IMR-90 (cell line): ENCODE measurements around the gene RAI1. TPM values are rescaled to one million over a fixed set of nuclear protein-coding genes. Genes with fewer than 3 reads are reported as not detected.

ENCODE experiments used
- ATAC-seq: fragments of 200-7000 bp; cut with Tn5 transposase; 2 replicates; pipeline ENCODE4 v1.9.1; 2020; ENCODE audit warnings: low read depth, mild to moderate bottlenecking, moderate library complexity
- BruUV-seq: library from RNA; stranded (reverse); fragments of 400-500 nt; replicated peaks from 2 replicates; lab custom pipeline; 2021; lab: Mats Ljungman, UMichigan
- CTCF ChIA-PET: fragments of 300-600 bp; formaldehyde crosslinking; extraction: SDS; loops from one replicate; lab custom pipeline; 2021; ENCODE audit warnings: antibody characterized with exemption; lab: Yijun Ruan, JAX
- POLR2A ChIA-PET: fragments of 300-600 bp; sonication (Branson Sonifier 250); formaldehyde crosslinking; loops from one replicate; lab custom pipeline; 2022; ENCODE audit warnings: antibody characterized with exemption; ENCODE audit not compliant: unreplicated experiment; lab: Charles Lee
- DNase-seq: peaks from one replicate; pipeline ENCODE4 v3.0.0; 2013
- H2AFZ ChIP-seq: replicated peaks from 2 replicates; pipeline ENCODE3; 2013; ENCODE audit warnings: low read length, mild to moderate bottlenecking; ENCODE audit not compliant: poor library complexity
- H2AK5ac ChIP-seq: 2 replicates; pipeline ENCODE4 v1.6.1; 2013; ENCODE audit warnings: low read depth, low read length, inconsistent platforms
- H2AK9ac ChIP-seq: replicated peaks from 2 replicates; pipeline ENCODE3; 2013; ENCODE audit warnings: mild to moderate bottlenecking, low read depth, low read length, moderate library complexity; ENCODE audit not compliant: poor library complexity
- H2BK120ac ChIP-seq: 2 replicates; pipeline ENCODE4 v1.6.1; 2013; ENCODE audit warnings: low read depth, low read length, inconsistent platforms
- H2BK15ac ChIP-seq: 3 replicates; pipeline ENCODE4 v1.6.1; 2013; ENCODE audit warnings: low read depth, low read length, inconsistent platforms
- H2BK20ac ChIP-seq: 2 replicates; pipeline ENCODE4 v1.6.1; 2013; ENCODE audit warnings: low read depth, mild to moderate bottlenecking, inconsistent platforms, low read length, moderate library complexity
- H2BK5ac ChIP-seq: 2 replicates; pipeline ENCODE4 v1.6.1; 2013; ENCODE audit warnings: mild to moderate bottlenecking, low read depth, low read length, inconsistent platforms; ENCODE audit not compliant: poor library complexity, severe bottlenecking
- H3K14ac ChIP-seq: replicated peaks from 2 replicates; pipeline ENCODE4 v1.6.1; 2013; ENCODE audit warnings: low read depth, low read length, inconsistent platforms
- H3K18ac ChIP-seq: 2 replicates; pipeline ENCODE4 v1.6.1; 2013; ENCODE audit warnings: low read depth, low read length, control low read depth
- H3K23ac ChIP-seq: 2 replicates; pipeline ENCODE4 v1.6.1; 2013; ENCODE audit warnings: low read depth, low read length, inconsistent platforms
- H3K27ac ChIP-seq: 2 replicates; pipeline ENCODE4 v1.5.1; 2013; ENCODE audit warnings: mild to moderate bottlenecking, control low read depth, low read length; ENCODE audit not compliant: insufficient read depth
- H3K27me3 ChIP-seq: 2 replicates; pipeline ENCODE4 v1.6.1; 2013; ENCODE audit warnings: low read length; ENCODE audit not compliant: control insufficient read depth, insufficient read depth
- H3K36me3 ChIP-seq: 2 replicates; pipeline ENCODE4 v1.6.1; 2013; ENCODE audit warnings: low read length, mixed read lengths; ENCODE audit not compliant: control insufficient read depth, insufficient read depth
- H3K4ac ChIP-seq: 2 replicates; pipeline ENCODE4 v1.6.1; 2013; ENCODE audit warnings: low read depth, low read length, inconsistent platforms
- H3K4me1 ChIP-seq: 2 replicates; pipeline ENCODE4 v1.6.1; 2013; ENCODE audit warnings: low read length, mixed read lengths; ENCODE audit not compliant: control insufficient read depth, insufficient read depth
- H3K4me2 ChIP-seq: 2 replicates; pipeline ENCODE4 v1.6.1; 2013; ENCODE audit warnings: low read depth, mild to moderate bottlenecking, control low read depth, low read length, moderate library complexity
- H3K4me3 ChIP-seq: 2 replicates; pipeline ENCODE4 v1.5.1; 2013; ENCODE audit warnings: low read depth, mild to moderate bottlenecking, control low read depth, low read length, moderate library complexity; ENCODE audit not compliant: insufficient read depth
- H3K56ac ChIP-seq: 2 replicates; pipeline ENCODE4 v1.6.1; 2013; ENCODE audit warnings: low read length, inconsistent platforms; ENCODE audit not compliant: insufficient read depth; ENCODE audit errors: extremely low read depth
- H3K79me1 ChIP-seq, 2 experiments: 2 replicates each; pipeline ENCODE4 v1.6.1; 2013; ENCODE audit warnings: low read length in 2 of 2, inconsistent platforms in 1 of 2, low read depth in 1 of 2
- H3K9ac ChIP-seq: 2 replicates; pipeline ENCODE4 v1.6.1; 2013; ENCODE audit warnings: low read depth, low read length, control low read depth
- H3K9me1 ChIP-seq: 2 replicates; pipeline ENCODE4 v1.6.1; 2013; ENCODE audit warnings: low read length, inconsistent platforms; ENCODE audit not compliant: insufficient read depth
- H3K9me3 ChIP-seq: 2 replicates; pipeline ENCODE4 v1.6.1; 2013; ENCODE audit warnings: low read length; ENCODE audit not compliant: control insufficient read depth, insufficient read depth
- H4K20me1 ChIP-seq: 2 replicates; pipeline ENCODE4 v1.6.1; 2013; ENCODE audit warnings: low read length, inconsistent platforms; ENCODE audit not compliant: insufficient read depth
- H4K5ac ChIP-seq: 2 replicates; pipeline ENCODE4 v1.6.1; 2013; ENCODE audit warnings: mild to moderate bottlenecking, low read depth, low read length, control low read depth
- H4K8ac ChIP-seq, 2 experiments: 2 replicates each; pipeline ENCODE4 v1.6.1; 2013; ENCODE audit warnings: low read depth in 2 of 2, low read length in 2 of 2, control low read depth in 1 of 2, inconsistent platforms in 1 of 2
- H4K91ac ChIP-seq: 2 replicates; pipeline ENCODE4 v1.6.1; 2013; ENCODE audit warnings: low read depth, low read length, inconsistent platforms; ENCODE audit not compliant: insufficient read depth
- BHLHE40 ChIP-seq: fragments of 150-350 bp; IDR thresholded peaks from 2 replicates; pipeline ENCODE4 v1.6.1; 2016; ENCODE audit warnings: mild to moderate bottlenecking, low read depth, low read length
- CEBPB ChIP-seq: IDR thresholded peaks from 2 replicates; pipeline ENCODE4 v1.6.1; 2012; ENCODE audit warnings: low read depth, low read length, improper control_type of control experiment
- CHD1 ChIP-seq: IDR thresholded peaks from 2 replicates; pipeline ENCODE4 v1.6.1; 2012; ENCODE audit warnings: low read depth, low read length, improper control_type of control experiment
- FOS ChIP-seq: fragments of 150-350 bp; IDR thresholded peaks from 2 replicates; pipeline ENCODE4 v1.6.1; 2016; ENCODE audit warnings: low read depth, low read length
- MAFK ChIP-seq: IDR thresholded peaks from 2 replicates; pipeline ENCODE4 v1.6.1; 2012; ENCODE audit warnings: low read depth, low read length, improper control_type of control experiment
- MAZ ChIP-seq: IDR thresholded peaks from 2 replicates; pipeline ENCODE4 v1.6.1; 2012; ENCODE audit warnings: low read depth, mild to moderate bottlenecking, low read length, improper control_type of control experiment, moderate library complexity, borderline replicate concordance
- MXI1 ChIP-seq: IDR thresholded peaks from 2 replicates; pipeline ENCODE4 v1.6.1; 2012; ENCODE audit warnings: low read depth, mild to moderate bottlenecking, low read length, moderate library complexity, borderline replicate concordance
- NFE2L2 ChIP-seq: fragments of 150-350 bp; IDR thresholded peaks from 2 replicates; pipeline ENCODE4 v1.6.1; 2016; ENCODE audit warnings: low read depth, mild to moderate bottlenecking, low read length
- POLR2A ChIP-seq: IDR thresholded peaks from 2 replicates; pipeline ENCODE4 v1.6.1; 2012; ENCODE audit warnings: mild to moderate bottlenecking, low read depth, low read length
- RAD21 ChIP-seq: IDR thresholded peaks from 2 replicates; pipeline ENCODE4 v1.6.1; 2012; ENCODE audit warnings: low read length, improper control_type of control experiment
- RCOR1 ChIP-seq: IDR thresholded peaks from 2 replicates; pipeline ENCODE4 v1.6.1; 2012; ENCODE audit warnings: mild to moderate bottlenecking, low read length, improper control_type of control experiment; ENCODE audit not compliant: insufficient replicate concordance
- RFX5 ChIP-seq: IDR thresholded peaks from 2 replicates; pipeline ENCODE4 v1.8.0; 2012; ENCODE audit warnings: low read depth, mild to moderate bottlenecking, low read length, moderate library complexity
- SMC3 ChIP-seq: fragments of 150-350 bp; IDR thresholded peaks from 2 replicates; pipeline ENCODE4 v1.6.1; 2016; ENCODE audit warnings: low read depth, mild to moderate bottlenecking, antibody characterized with exemption, low read length, moderate library complexity
- WGBS, 2 experiments: methylation state at CpG; one replicate each; pipeline versions ENCODE4 v1.1.5 to v1.1.7; 2013; ENCODE audit warnings: missing lambda C conversion rate in 2 of 2; ENCODE audit not compliant: insufficient read length in 1 of 2; ENCODE audit errors: extremely low coverage in 2 of 2; 5-methylcytosine and 5-hydroxymethylcytosine counted together
- dilution Hi-C: fragments of 300-500 bp; cut with HindIII; formaldehyde crosslinking; loops from one replicate; pipeline ENCODE4 v1.14.3; 2018; ENCODE audit warnings: low sequenced_read_pairs; ENCODE audit not compliant: unreplicated experiment
- in situ Hi-C: fragments of 300-500 bp; cut with MboI; formaldehyde crosslinking; loops from 3 replicates; pipeline ENCODE4 v1.14.3; 2019; ENCODE audit warnings: low sequenced_read_pairs, inconsistent platforms, mixed read lengths
- intact Hi-C: fragments of 100-400 bp; cut with micrococcal nuclease; formaldehyde crosslinking; loops from 2 replicates; pipeline ENCODE4 v1.10.0; 2022
- polyA plus RNA-seq, 3 experiments: library from polyadenylated mRNA; depleted of rRNA; stranded (reverse); fragments of >200 nt; gene quantifications; 2 replicates each; pipeline ENCODE4 v1.2.3, GENCODE V29; 2012; ENCODE audit warnings: low replicate concordance in 1 of 3
- total RNA-seq: library from RNA; depleted of rRNA; stranded (reverse); fragments of >200 nt; gene quantifications from 2 replicates; pipeline ENCODE4 v1.2.3, GENCODE V29; 2012
- TF ChIP-seq, protein P1 (sequence below): fragments of 150-350 bp; IDR thresholded peaks from 2 replicates; pipeline ENCODE4 v1.6.1; 2016; ENCODE audit warnings: low read depth, mild to moderate bottlenecking, low read length, moderate library complexity, borderline replicate concordance
- TF ChIP-seq, protein P2 (sequence below): fragments of 150-350 bp; IDR thresholded peaks from 2 replicates; pipeline ENCODE4 v1.6.1; 2017; ENCODE audit warnings: mild to moderate bottlenecking, antibody characterized with exemption, low read length, low read depth
- TF ChIP-seq, protein P3 (sequence below): conservative IDR thresholded peaks from 2 replicates; pipeline ENCODE4 v1.5.1; 2012; ENCODE audit warnings: mild to moderate bottlenecking, low read depth, low read length, improper control_type of control experiment

Gene RAI1
- total and polyA plus RNA-seq, 2 of the 4 experiments (the other 2 are of a cell fraction): 1.8 to 10.5 TPM

DNA sequence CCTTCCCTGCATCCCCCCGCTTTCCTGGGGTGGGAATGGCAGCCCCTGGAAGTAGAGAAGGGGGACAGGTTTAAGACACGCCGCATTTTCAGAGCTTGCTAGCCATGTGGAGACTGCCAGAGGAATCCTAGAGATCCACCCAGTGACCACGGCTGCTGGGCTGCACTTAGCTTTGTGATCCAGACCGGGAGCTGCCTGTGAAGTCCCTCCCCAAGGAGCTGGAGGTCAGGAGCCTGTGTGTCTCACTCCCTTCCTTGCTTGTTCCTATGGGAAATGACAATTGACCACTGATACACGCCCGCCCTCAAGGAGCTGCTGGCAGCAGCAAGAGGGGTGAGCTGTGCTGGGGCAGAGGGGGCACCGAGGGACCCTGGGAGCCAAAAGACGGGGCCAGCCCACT lies 81.9 kb downstream of the RAI1 start:
- Histone ChIP-seq H2AK5ac (no peak overlapping the region), H2AFZ (no peak overlapping the region), H2BK120ac (no peak overlapping the region), H3K9me1 (peaks cover 47% of the 10 kb centered on the region), H3K18ac (no peak overlapping the region), H2AK9ac (peak overlapping the region; percentile 37), H3K4me1 (peaks cover 27% of the 10 kb centered on the region), H3K23ac (no peak overlapping the region), H3K9me3 (no peaks in the 10 kb centered on the region), H3K27me3 (no peaks in the 10 kb centered on the region), H4K20me1 (peaks cover 97% of the 10 kb centered on the region), H3K14ac (no peak overlapping the region), H2BK15ac (no peak overlapping the region), H3K4me2 (no peak overlapping the region), H3K4ac (no peak overlapping the region), H3K36me3 (peaks cover 11% of the 10 kb centered on the region), H2BK20ac (no peak overlapping the region), H3K27ac (no peak overlapping the region), H3K79me1 (peaks cover 44 to 95% of the 10 kb centered on the region in 2 experiments), H3K9ac (no peak overlapping the region), H4K5ac (no peak overlapping the region), H3K56ac (no peak overlapping the region), H4K8ac (no peak overlapping the region), H3K4me3 (no peak overlapping the region), H2BK5ac (no peak overlapping the region), H4K91ac (no peak overlapping the region)
- BruUV-seq: no TSS peak
- CTCF ChIA-PET: no interaction called here
- ATAC-seq (no peak), DNase-seq (no peak)
- intact Hi-C loops: no loop called here
- TF ChIP-seq, protein P1, sequence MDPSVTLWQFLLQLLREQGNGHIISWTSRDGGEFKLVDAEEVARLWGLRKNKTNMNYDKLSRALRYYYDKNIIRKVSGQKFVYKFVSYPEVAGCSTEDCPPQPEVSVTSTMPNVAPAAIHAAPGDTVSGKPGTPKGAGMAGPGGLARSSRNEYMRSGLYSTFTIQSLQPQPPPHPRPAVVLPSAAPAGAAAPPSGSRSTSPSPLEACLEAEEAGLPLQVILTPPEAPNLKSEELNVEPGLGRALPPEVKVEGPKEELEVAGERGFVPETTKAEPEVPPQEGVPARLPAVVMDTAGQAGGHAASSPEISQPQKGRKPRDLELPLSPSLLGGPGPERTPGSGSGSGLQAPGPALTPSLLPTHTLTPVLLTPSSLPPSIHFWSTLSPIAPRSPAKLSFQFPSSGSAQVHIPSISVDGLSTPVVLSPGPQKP: no peak
- TF ChIP-seq MAFK (no peak), RFX5 (no peak), RCOR1 (no peak), POLR2A (no peak), SMC3 (no peak), NFE2L2 (no peak), MXI1 (no peak), RAD21 (no peak), BHLHE40 (no peak), CHD1 (no peak), CEBPB (no peak), MAZ (no peak), FOS (no peak)
- TF ChIP-seq, protein P2, sequence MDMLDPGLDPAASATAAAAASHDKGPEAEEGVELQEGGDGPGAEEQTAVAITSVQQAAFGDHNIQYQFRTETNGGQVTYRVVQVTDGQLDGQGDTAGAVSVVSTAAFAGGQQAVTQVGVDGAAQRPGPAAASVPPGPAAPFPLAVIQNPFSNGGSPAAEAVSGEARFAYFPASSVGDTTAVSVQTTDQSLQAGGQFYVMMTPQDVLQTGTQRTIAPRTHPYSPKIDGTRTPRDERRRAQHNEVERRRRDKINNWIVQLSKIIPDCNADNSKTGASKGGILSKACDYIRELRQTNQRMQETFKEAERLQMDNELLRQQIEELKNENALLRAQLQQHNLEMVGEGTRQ: no peak
- TF ChIP-seq, protein P3, sequence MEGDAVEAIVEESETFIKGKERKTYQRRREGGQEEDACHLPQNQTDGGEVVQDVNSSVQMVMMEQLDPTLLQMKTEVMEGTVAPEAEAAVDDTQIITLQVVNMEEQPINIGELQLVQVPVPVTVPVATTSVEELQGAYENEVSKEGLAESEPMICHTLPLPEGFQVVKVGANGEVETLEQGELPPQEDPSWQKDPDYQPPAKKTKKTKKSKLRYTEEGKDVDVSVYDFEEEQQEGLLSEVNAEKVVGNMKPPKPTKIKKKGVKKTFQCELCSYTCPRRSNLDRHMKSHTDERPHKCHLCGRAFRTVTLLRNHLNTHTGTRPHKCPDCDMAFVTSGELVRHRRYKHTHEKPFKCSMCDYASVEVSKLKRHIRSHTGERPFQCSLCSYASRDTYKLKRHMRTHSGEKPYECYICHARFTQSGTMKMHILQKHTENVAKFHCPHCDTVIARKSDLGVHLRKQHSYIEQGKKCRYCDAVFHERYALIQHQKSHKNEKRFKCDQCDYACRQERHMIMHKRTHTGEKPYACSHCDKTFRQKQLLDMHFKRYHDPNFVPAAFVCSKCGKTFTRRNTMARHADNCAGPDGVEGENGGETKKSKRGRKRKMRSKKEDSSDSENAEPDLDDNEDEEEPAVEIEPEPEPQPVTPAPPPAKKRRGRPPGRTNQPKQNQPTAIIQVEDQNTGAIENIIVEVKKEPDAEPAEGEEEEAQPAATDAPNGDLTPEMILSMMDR: no peak
- in situ Hi-C loops: no loop called here
- WGBS, 2 experiments: 76% methylated on average over 6 of the region's 9 CpGs; no CpG with 5 or more reads in 1 of the 2 experiments
- POLR2A ChIA-PET: no interaction called here
- dilution Hi-C loops: no loop called here
